KMS-11 (cell line): ENCODE results near the gene SF3A2.

Experiments
- H2AFZ ChIP-seq: fragments of 200-600 bp; sonication (generic); 2 replicates; pipeline ENCODE4 v1.6.1; 2016; ENCODE audit warnings: antibody characterized with exemption, mixed run types, low read depth
- H3K27ac ChIP-seq: fragments of 200-600 bp; sonication (generic); 2 replicates; pipeline ENCODE4 v1.6.1; 2016; ENCODE audit warnings: mild to moderate bottlenecking, mixed run types
- H3K27me3 ChIP-seq: fragments of 200-600 bp; sonication (generic); 2 replicates; pipeline ENCODE4 v1.6.1; 2017; ENCODE audit warnings: mild to moderate bottlenecking, low read depth, mixed run types, moderate library complexity; ENCODE audit not compliant: insufficient read depth
- H3K36me3 ChIP-seq: fragments of 200-600 bp; sonication (generic); 2 replicates; pipeline ENCODE4 v1.6.1; 2017; ENCODE audit warnings: mild to moderate bottlenecking, mixed run types; ENCODE audit not compliant: insufficient read depth
- H3K4me1 ChIP-seq: fragments of 200-600 bp; sonication (generic); 2 replicates; pipeline ENCODE4 v1.6.1; 2016; ENCODE audit warnings: mild to moderate bottlenecking, low read depth, mixed run types; ENCODE audit not compliant: poor library complexity, severe bottlenecking
- H3K4me2 ChIP-seq: fragments of 200-600 bp; sonication (generic); 2 replicates; pipeline ENCODE4 v1.7.0; 2016; ENCODE audit warnings: mild to moderate bottlenecking, mixed run types
- H3K4me3 ChIP-seq: fragments of 200-600 bp; sonication (generic); IDR thresholded peaks from 2 replicates; pipeline ENCODE4 v1.6.1; 2017; ENCODE audit warnings: low read depth, low read length, mixed read lengths; ENCODE audit not compliant: insufficient read depth
- H3K79me2 ChIP-seq: fragments of 200-600 bp; sonication (generic); 2 replicates; pipeline ENCODE4 v1.6.1; 2016; ENCODE audit warnings: low read depth, mixed run types; ENCODE audit not compliant: insufficient read depth
- H3K9ac ChIP-seq: fragments of 200-600 bp; sonication (generic); 2 replicates; pipeline ENCODE4 v1.6.1; 2016; ENCODE audit warnings: mild to moderate bottlenecking, mixed run types
- H4K20me1 ChIP-seq: fragments of 200-600 bp; sonication (generic); 2 replicates; pipeline ENCODE4 v1.6.1; 2016; ENCODE audit warnings: mild to moderate bottlenecking, mixed run types; ENCODE audit not compliant: insufficient read depth
- TF ChIP-seq, protein P1 (sequence below): fragments of 200-600 bp; sonication (generic); conservative IDR thresholded peaks from 2 replicates; pipeline ENCODE4 v1.6.1; 2017; ENCODE audit warnings: low read depth, mild to moderate bottlenecking, antibody characterized with exemption, low read length, moderate library complexity, mixed read lengths

SF3A2 gene

DNA sequence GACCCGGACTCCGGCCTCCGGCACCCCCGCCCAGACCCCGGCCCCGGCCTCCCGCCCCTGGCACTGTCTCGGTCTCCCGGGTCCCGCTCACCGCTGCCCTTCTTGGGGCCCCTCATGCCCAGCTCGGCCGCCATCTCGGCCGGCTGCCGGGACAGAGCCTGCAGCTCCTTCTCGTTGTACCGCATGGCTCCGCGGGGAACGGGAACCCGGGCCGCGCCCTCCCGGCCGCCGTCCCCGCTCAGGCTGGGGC lies 635 bp upstream of the SF3A2 start:
- Histone ChIP-seq H3K79me2 (peaks cover 77% of the 10 kb centered on the region), H3K36me3 (peaks cover 3% of the 10 kb centered on the region; the same call in 1 of the 2 replicates), H2AFZ (peak overlapping the region; percentile 18; the same call in 1 of the 2 replicates), H3K4me3 (no peak overlapping the region), H3K27ac (peak overlapping the region; percentile 78), H3K27me3 (no peaks in the 10 kb centered on the region), H4K20me1 (peaks cover 17% of the 10 kb centered on the region), H3K9ac (peak overlapping the region; percentile 88), H3K4me2 (peak overlapping the region; percentile 68; the same call in 1 of the 2 replicates), H3K4me1 (peaks cover 58% of the 10 kb centered on the region)
- TF ChIP-seq, protein P1, sequence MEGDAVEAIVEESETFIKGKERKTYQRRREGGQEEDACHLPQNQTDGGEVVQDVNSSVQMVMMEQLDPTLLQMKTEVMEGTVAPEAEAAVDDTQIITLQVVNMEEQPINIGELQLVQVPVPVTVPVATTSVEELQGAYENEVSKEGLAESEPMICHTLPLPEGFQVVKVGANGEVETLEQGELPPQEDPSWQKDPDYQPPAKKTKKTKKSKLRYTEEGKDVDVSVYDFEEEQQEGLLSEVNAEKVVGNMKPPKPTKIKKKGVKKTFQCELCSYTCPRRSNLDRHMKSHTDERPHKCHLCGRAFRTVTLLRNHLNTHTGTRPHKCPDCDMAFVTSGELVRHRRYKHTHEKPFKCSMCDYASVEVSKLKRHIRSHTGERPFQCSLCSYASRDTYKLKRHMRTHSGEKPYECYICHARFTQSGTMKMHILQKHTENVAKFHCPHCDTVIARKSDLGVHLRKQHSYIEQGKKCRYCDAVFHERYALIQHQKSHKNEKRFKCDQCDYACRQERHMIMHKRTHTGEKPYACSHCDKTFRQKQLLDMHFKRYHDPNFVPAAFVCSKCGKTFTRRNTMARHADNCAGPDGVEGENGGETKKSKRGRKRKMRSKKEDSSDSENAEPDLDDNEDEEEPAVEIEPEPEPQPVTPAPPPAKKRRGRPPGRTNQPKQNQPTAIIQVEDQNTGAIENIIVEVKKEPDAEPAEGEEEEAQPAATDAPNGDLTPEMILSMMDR: no peak

DNA sequence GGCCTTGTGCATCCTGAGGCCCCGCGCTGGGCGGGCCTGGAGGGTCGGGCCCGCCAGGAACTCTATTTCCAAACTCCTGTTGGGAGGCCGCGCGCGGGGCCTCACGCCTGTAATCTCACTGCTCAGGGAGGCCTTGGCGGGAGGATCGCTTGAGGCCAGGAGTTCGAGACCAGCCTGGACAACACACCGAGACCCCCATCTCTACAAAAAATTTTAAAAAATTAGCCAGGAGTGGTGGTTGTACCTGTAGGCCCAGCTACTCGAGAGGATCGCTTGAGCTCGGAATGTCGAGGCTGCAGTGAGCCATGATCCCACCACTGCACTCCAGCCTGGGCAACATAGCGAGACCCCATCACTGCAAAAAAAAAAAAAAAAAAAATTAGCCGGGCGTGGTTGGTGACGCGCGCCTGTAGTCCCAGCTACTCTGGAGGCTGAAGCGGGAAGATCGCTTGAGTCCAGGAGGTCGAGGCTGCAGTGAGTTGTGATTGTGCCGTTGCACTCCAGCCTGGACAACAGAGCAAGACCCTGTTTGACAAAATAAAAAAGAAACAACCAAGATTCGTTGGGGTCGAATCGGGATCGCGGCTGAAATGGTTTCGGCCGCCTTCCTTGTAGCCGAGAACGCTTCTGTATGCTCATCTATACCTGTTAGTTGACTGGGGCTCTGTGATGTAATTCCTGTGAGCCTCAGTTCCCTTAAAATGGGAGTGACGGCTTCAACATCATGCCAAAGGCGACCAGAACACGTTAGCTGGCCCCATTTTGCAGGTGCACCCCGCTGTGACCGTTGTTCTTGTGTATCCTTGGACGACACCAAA lies 636 bp downstream of the SF3A2 start:
- Histone ChIP-seq H3K36me3 (peaks cover 3% of the 10 kb centered on the region; the same call in 1 of the 2 replicates), H3K4me3 (no peak overlapping the region), H2AFZ (peak overlapping the region; percentile 76; the same call in 1 of the 2 replicates), H3K79me2 (peaks cover 90% of the 10 kb centered on the region), H4K20me1 (peaks cover 27% of the 10 kb centered on the region), H3K9ac (peak overlapping the region; percentile 88), H3K4me2 (peak overlapping the region; percentile 85), H3K4me1 (peaks cover 58% of the 10 kb centered on the region), H3K27me3 (no peaks in the 10 kb centered on the region), H3K27ac (peak overlapping the region; percentile 78)
- TF ChIP-seq, protein P1: no peak

DNA sequence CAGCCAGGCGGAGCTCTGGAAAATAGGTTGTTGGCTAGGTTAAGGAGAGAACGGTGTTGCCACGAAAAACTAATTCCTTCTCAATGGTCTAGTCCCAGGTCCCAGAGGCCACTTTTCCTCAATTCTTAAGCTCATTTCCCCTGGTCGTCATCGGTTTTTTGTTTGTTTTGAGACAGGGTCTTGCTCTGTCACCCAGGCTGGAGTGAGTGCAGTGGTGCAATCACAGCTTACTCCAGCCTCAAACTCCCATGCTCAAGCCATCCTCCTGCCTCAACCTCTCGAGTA lies 1.2 kb downstream of the SF3A2 start:
- Histone ChIP-seq H3K4me2 (peak overlapping the region; percentile 85), H3K27me3 (no peaks in the 10 kb centered on the region), H2AFZ (no peak overlapping the region), H3K36me3 (peaks cover 2% of the 10 kb centered on the region; the same call in 1 of the 2 replicates), H3K27ac (no peak overlapping the region), H3K4me3 (no peak overlapping the region), H3K4me1 (peaks cover 57% of the 10 kb centered on the region), H3K79me2 (peaks cover 94% of the 10 kb centered on the region), H3K9ac (no peak overlapping the region), H4K20me1 (peaks cover 32% of the 10 kb centered on the region)
- TF ChIP-seq, protein P1: no peak

- H4K20me1 ChIP-seq: peaks cover 32% of the 10 kb centered on the region
- H2AFZ ChIP-seq: no peak overlapping the region
- H3K36me3 ChIP-seq: no peaks in the 10 kb centered on the region; the same call in 1 of the 2 replicates
- H3K4me2 ChIP-seq: peak overlapping the region; percentile 85; the same call in 1 of the 2 replicates
- peaks cover 84% of the 10 kb centered on the region for H3K79me2 ChIP-seq
- H3K27me3 ChIP-seq: no peaks in the 10 kb centered on the region
- H3K4me3 ChIP-seq: no peak overlapping the region
- TF ChIP-seq, protein P1: no peak
- H3K9ac ChIP-seq: no peak overlapping the region
- H3K27ac ChIP-seq: no peak overlapping the region
- H3K4me1 ChIP-seq: peaks cover 44% of the 10 kb centered on the region
Observed at GRCh38 chr19:2239173-2239572, 2.5 kb downstream of the SF3A2 start.
